Peyer's patch (tissue), 4 donors: ENCODE results near the gene OTOP2.

ENCODE experiments used
- POLR2A ChIP-seq, 2 donors: fragments of 450-650 bp; IDR thresholded peaks; one replicate each; pipeline ENCODE4 v1.5.1; 2017; ENCODE audit warnings: antibody characterized with exemption in 2 of 2, mild to moderate bottlenecking in 2 of 2, moderate library complexity in 2 of 2
- TF ChIP-seq, protein P1 (sequence below), 6 experiments: fragments of 450-650 bp in 4 of 6; fragments of 200-600 bp in 2 of 6; sonication (generic) in 1 of 6; IDR thresholded peaks; one replicate each; pipeline ENCODE4 v1.5.1; 2017 to 2019; ENCODE audit warnings: antibody characterized with exemption in 6 of 6, mild to moderate bottlenecking in 3 of 6, moderate library complexity in 1 of 6

DNA sequence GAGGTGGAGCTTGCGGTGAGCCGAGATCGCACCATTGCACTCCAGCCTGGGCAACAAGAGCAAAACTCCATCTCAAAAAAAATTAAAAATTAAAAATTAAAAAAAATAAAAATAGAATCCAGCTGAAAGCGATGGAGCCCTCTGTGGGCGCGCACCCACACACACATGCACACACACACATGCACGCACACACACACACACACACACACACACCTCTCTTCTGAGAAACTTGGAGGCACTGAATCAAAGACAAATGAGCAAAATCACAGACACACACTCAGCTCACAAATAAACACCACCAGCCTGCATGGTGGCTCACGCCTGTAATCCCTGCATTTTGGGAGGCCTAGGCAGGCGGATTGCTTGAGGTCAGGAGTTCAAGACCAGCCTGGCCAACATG lies 21.0 kb upstream of the OTOP2 start:
- TF ChIP-seq, protein P1, sequence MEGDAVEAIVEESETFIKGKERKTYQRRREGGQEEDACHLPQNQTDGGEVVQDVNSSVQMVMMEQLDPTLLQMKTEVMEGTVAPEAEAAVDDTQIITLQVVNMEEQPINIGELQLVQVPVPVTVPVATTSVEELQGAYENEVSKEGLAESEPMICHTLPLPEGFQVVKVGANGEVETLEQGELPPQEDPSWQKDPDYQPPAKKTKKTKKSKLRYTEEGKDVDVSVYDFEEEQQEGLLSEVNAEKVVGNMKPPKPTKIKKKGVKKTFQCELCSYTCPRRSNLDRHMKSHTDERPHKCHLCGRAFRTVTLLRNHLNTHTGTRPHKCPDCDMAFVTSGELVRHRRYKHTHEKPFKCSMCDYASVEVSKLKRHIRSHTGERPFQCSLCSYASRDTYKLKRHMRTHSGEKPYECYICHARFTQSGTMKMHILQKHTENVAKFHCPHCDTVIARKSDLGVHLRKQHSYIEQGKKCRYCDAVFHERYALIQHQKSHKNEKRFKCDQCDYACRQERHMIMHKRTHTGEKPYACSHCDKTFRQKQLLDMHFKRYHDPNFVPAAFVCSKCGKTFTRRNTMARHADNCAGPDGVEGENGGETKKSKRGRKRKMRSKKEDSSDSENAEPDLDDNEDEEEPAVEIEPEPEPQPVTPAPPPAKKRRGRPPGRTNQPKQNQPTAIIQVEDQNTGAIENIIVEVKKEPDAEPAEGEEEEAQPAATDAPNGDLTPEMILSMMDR (IDR thresholded peaks at IDR 0.05), result no peak
- TF ChIP-seq POLR2A (IDR thresholded peaks at IDR 0.05), result no peak
